Parathyroid adenoma (tissue), 2 donors: Measurements from ENCODE around the gene NUP210.

Experiments used
- H2AFZ ChIP-seq: fragments of 300-600 bp; sonication (generic); one replicate; pipeline ENCODE4 v1.7.0; 2017; ENCODE audit warnings: antibody characterized with exemption, mild to moderate bottlenecking
- H3K27ac ChIP-seq: fragments of 300-600 bp; sonication (generic); one replicate; pipeline ENCODE4 v1.7.0; 2017
- H3K27me3 ChIP-seq: fragments of 300-600 bp; sonication (generic); one replicate; pipeline ENCODE4 v1.7.0; 2017; ENCODE audit warnings: low read length; ENCODE audit not compliant: control insufficient read depth, insufficient read depth
- H3K36me3 ChIP-seq: fragments of 300-600 bp; sonication (generic); one replicate; pipeline ENCODE4 v1.7.0; 2017; ENCODE audit warnings: low read length; ENCODE audit not compliant: control insufficient read depth, insufficient read depth
- H3K4me1 ChIP-seq: fragments of 300-600 bp; sonication (generic); one replicate; pipeline ENCODE4 v1.7.0; 2017; ENCODE audit warnings: control low read depth
- H3K4me2 ChIP-seq: fragments of 300-600 bp; sonication (generic); one replicate; pipeline ENCODE4 v1.7.0; 2017; ENCODE audit warnings: low read length
- H3K4me3 ChIP-seq: fragments of 300-600 bp; sonication (generic); one replicate; pipeline ENCODE4 v1.7.0; 2017; ENCODE audit warnings: low read depth, low read length
- H3K79me2 ChIP-seq: fragments of 300-600 bp; sonication (generic); one replicate; pipeline ENCODE4 v1.7.0; 2017; ENCODE audit warnings: control low read depth
- H3K9ac ChIP-seq: fragments of 300-600 bp; sonication (generic); one replicate; pipeline ENCODE4 v1.7.0; 2017; ENCODE audit warnings: mild to moderate bottlenecking
- H3K9me3 ChIP-seq: fragments of 300-600 bp; sonication (generic); one replicate; pipeline ENCODE4 v1.7.0; 2017; ENCODE audit warnings: low read length; ENCODE audit not compliant: control insufficient read depth
- CTCF ChIP-seq: fragments of 300-600 bp; sonication (generic); IDR thresholded peaks from one replicate; pipeline ENCODE4 v1.7.0; 2017; ENCODE audit warnings: antibody characterized with exemption, mild to moderate bottlenecking
- donor health status: primary hyperparathyroidism.

NUP210 gene

GRCh38 chr3:13401149-13401548 is 19.0 kb downstream of the NUP210 start:
- H3K9me3 ChIP-seq = no peaks in the 10 kb centered on the region
- H3K27ac ChIP-seq = no peak overlapping the region
- H3K4me2 ChIP-seq = no peak overlapping the region
- H2AFZ ChIP-seq = no peak overlapping the region
- no peaks in the 10 kb centered on the region for H3K27me3 ChIP-seq
- H3K79me2 ChIP-seq = no peaks in the 10 kb centered on the region
- no peak for TF ChIP-seq CTCF
- H3K36me3 ChIP-seq = no peaks in the 10 kb centered on the region
- H3K4me3 ChIP-seq = no peak overlapping the region
- no peak overlapping the region for H3K9ac ChIP-seq
- H3K4me1 ChIP-seq = peaks cover 2% of the 10 kb centered on the region

GRCh38 chr3:13400114-13400673 is 19.9 kb downstream of the NUP210 start:
- Histone ChIP-seq H3K27ac (no peak overlapping the region), H3K36me3 (no peaks in the 10 kb centered on the region), H3K79me2 (no peaks in the 10 kb centered on the region), H3K4me1 (peaks cover 2% of the 10 kb centered on the region), H3K4me2 (no peak overlapping the region), H2AFZ (no peak overlapping the region), H3K9me3 (no peaks in the 10 kb centered on the region), H3K27me3 (no peaks in the 10 kb centered on the region), H3K9ac (no peak overlapping the region), H3K4me3 (no peak overlapping the region)
- TF ChIP-seq CTCF = no peak

GRCh38 chr3:13399603-13400002 is 20.5 kb downstream of the NUP210 start:
- TF ChIP-seq CTCF = no peak
- no peaks in the 10 kb centered on the region for H3K36me3 ChIP-seq

GRCh38 chr3:13397316-13397715 is 22.8 kb downstream of the NUP210 start:
- Histone ChIP-seq H3K27ac (no peak overlapping the region), H3K79me2 (no peaks in the 10 kb centered on the region), H3K27me3 (no peaks in the 10 kb centered on the region), H3K36me3 (no peaks in the 10 kb centered on the region), H3K4me1 (peaks cover 2% of the 10 kb centered on the region), H3K4me2 (no peak overlapping the region), H3K4me3 (no peak overlapping the region), H3K9me3 (no peaks in the 10 kb centered on the region), H2AFZ (no peak overlapping the region), H3K9ac (no peak overlapping the region)
- no peak for TF ChIP-seq CTCF

More at GRCh38 chr3:13399603-13400002, 20.5 kb downstream of the NUP210 start:
- Histone ChIP-seq H3K27me3 (no peaks in the 10 kb centered on the region), H3K27ac (no peak overlapping the region), H2AFZ (no peak overlapping the region), H3K9me3 (no peaks in the 10 kb centered on the region), H3K9ac (no peak overlapping the region), H3K4me2 (no peak overlapping the region), H3K4me3 (no peak overlapping the region), H3K79me2 (no peaks in the 10 kb centered on the region), H3K4me1 (peaks cover 2% of the 10 kb centered on the region)

- H3K27ac ChIP-seq = no peak overlapping the region
- H3K4me2 ChIP-seq = no peak overlapping the region
- no peak overlapping the region for H3K9ac ChIP-seq
- no peaks in the 10 kb centered on the region for H3K79me2 ChIP-seq
- no peaks in the 10 kb centered on the region for H3K27me3 ChIP-seq
- no peaks in the 10 kb centered on the region for H3K36me3 ChIP-seq
- H2AFZ ChIP-seq = no peak overlapping the region
- no peak overlapping the region for H3K4me3 ChIP-seq
- TF ChIP-seq CTCF = no peak
- H3K9me3 ChIP-seq = no peaks in the 10 kb centered on the region
- H3K4me1 ChIP-seq = no peaks in the 10 kb centered on the region
These were observed 25.8 kb downstream of the NUP210 start for GRCh38 chr3:13394363-13394762.
